SK-N-SH treated with all-trans-retinoic acid at 6 μM for 48 hours (cell line): ENCODE measurements around the gene TCERG1L.

Experiments
- ATAC-seq: fragments of 200-7000 bp; cut with Tn5 transposase; 3 replicates; pipeline ENCODE4 v1.9.1; 2020; ENCODE audit warnings: mild to moderate bottlenecking, moderate library complexity
- ARNTL ChIP-seq: fragments of 450-650 bp; formaldehyde crosslinking; IDR thresholded peaks from 2 replicates; pipeline ENCODE4 v1.5.0; 2020; ENCODE audit warnings: low read depth, mild to moderate bottlenecking, moderate library complexity, borderline replicate concordance
- BACH2 ChIP-seq: fragments of 250-450 bp; sonication (Bioruptor Pico); IDR thresholded peaks from 2 replicates; pipeline ENCODE4 v1.9.0; 2021; ENCODE audit warnings: mild to moderate bottlenecking, borderline replicate concordance
- CSDC2 ChIP-seq: fragments of 250-450 bp; sonication (Bioruptor Pico); IDR thresholded peaks from 2 replicates; pipeline ENCODE4 v1.5.0; 2020; ENCODE audit warnings: mild to moderate bottlenecking, moderate library complexity
- CSRNP3 ChIP-seq: fragments of 250-450 bp; sonication (Bioruptor Pico); IDR thresholded peaks from 2 replicates; pipeline ENCODE4 v1.5.1; 2021; ENCODE audit warnings: mild to moderate bottlenecking, moderate library complexity
- ESRRG ChIP-seq: fragments of 250-450 bp; sonication (Bioruptor Pico); IDR thresholded peaks from 2 replicates; pipeline ENCODE4 v1.6.1; 2021; ENCODE audit warnings: mild to moderate bottlenecking
- GLIS3 ChIP-seq: fragments of 250-450 bp; sonication (Bioruptor Pico); IDR thresholded peaks from 2 replicates; pipeline ENCODE4 v1.5.0; 2020; ENCODE audit warnings: mild to moderate bottlenecking, moderate library complexity
- ISL1 ChIP-seq: fragments of 250-450 bp; sonication (Bioruptor Pico); IDR thresholded peaks from 2 replicates; pipeline ENCODE4 v2.1.2; 2022; ENCODE audit warnings: mild to moderate bottlenecking, moderate library complexity
- OSR1 ChIP-seq: fragments of 250-450 bp; sonication (Bioruptor Pico); IDR thresholded peaks from 2 replicates; pipeline ENCODE4 v1.8.0; 2022; ENCODE audit warnings: moderate library complexity, mild to moderate bottlenecking, inconsistent platforms
- PPARA ChIP-seq: fragments of 250-450 bp; sonication (Bioruptor Pico); IDR thresholded peaks from 2 replicates; pipeline ENCODE4 v1.5.0; 2020; ENCODE audit warnings: mild to moderate bottlenecking, borderline replicate concordance
- RARB ChIP-seq: fragments of 250-450 bp; sonication (Bioruptor Pico); IDR thresholded peaks from 2 replicates; pipeline ENCODE4 v1.8.0; 2021; ENCODE audit warnings: mild to moderate bottlenecking, moderate library complexity
- SNAI2 ChIP-seq: fragments of 250-450 bp; sonication (Bioruptor Pico); IDR thresholded peaks from 2 replicates; pipeline ENCODE4 v1.5.0; 2020; ENCODE audit warnings: mild to moderate bottlenecking, moderate library complexity
- TCF4 ChIP-seq: fragments of 250-450 bp; sonication (Bioruptor Pico); IDR thresholded peaks from 2 replicates; pipeline ENCODE4 v1.8.0; 2021; ENCODE audit warnings: mild to moderate bottlenecking, moderate library complexity, borderline replicate concordance
- TOX ChIP-seq: fragments of 250-450 bp; sonication (Bioruptor Pico); IDR thresholded peaks from 2 replicates; pipeline ENCODE4 v1.8.0; 2021; ENCODE audit warnings: mild to moderate bottlenecking, moderate library complexity, borderline replicate concordance
- ZC3H10 ChIP-seq: fragments of 250-450 bp; sonication (Bioruptor Pico); IDR thresholded peaks from 2 replicates; pipeline ENCODE4 v1.5.1; 2021; ENCODE audit warnings: mild to moderate bottlenecking, moderate library complexity
- ZFP3 ChIP-seq: fragments of 250-450 bp; sonication (Bioruptor Pico); IDR thresholded peaks from 2 replicates; pipeline ENCODE4 v1.5.0; 2020; ENCODE audit warnings: mild to moderate bottlenecking, moderate library complexity
- ZFP30 ChIP-seq: fragments of 450-650 bp; formaldehyde crosslinking; IDR thresholded peaks from 2 replicates; pipeline ENCODE4 v1.5.0; 2022; ENCODE audit warnings: mild to moderate bottlenecking, moderate library complexity
- ZNF565 ChIP-seq: fragments of 450-650 bp; formaldehyde crosslinking; conservative IDR thresholded peaks from 2 replicates; pipeline ENCODE4 v1.5.0; 2020; ENCODE audit warnings: low read depth, mild to moderate bottlenecking, moderate library complexity
- ZNF70 ChIP-seq: fragments of 450-650 bp; formaldehyde crosslinking; IDR thresholded peaks from 2 replicates; pipeline ENCODE4 v1.5.0; 2020; ENCODE audit warnings: mild to moderate bottlenecking, moderate library complexity
- ZNF8 ChIP-seq: fragments of 450-650 bp; formaldehyde crosslinking; IDR thresholded peaks from 2 replicates; pipeline ENCODE4 v1.5.0; 2020; ENCODE audit warnings: mild to moderate bottlenecking, moderate library complexity
- TF ChIP-seq, protein P1 (sequence below): fragments of 250-450 bp; sonication (Bioruptor Pico); IDR thresholded peaks from 2 replicates; pipeline ENCODE4 v1.5.0; 2020; ENCODE audit warnings: mild to moderate bottlenecking, moderate library complexity
- TF ChIP-seq, protein P2 (sequence below): fragments of 250-450 bp; sonication (Bioruptor Pico); IDR thresholded peaks from 2 replicates; pipeline ENCODE4 v1.8.0; 2020; ENCODE audit warnings: mild to moderate bottlenecking, moderate library complexity, borderline replicate concordance
- TF ChIP-seq, protein P3 (sequence below): fragments of 250-450 bp; sonication (Bioruptor Pico); IDR thresholded peaks from 2 replicates; pipeline ENCODE4 v1.5.1; 2020; ENCODE audit warnings: low read depth, mild to moderate bottlenecking, moderate library complexity
- TF ChIP-seq, protein P4 (sequence below): fragments of 250-450 bp; sonication (Bioruptor Pico); IDR thresholded peaks from 2 replicates; pipeline ENCODE4 v1.8.0; 2021; ENCODE audit warnings: low read depth, mild to moderate bottlenecking, moderate library complexity, borderline replicate concordance

TCERG1L gene

DNA sequence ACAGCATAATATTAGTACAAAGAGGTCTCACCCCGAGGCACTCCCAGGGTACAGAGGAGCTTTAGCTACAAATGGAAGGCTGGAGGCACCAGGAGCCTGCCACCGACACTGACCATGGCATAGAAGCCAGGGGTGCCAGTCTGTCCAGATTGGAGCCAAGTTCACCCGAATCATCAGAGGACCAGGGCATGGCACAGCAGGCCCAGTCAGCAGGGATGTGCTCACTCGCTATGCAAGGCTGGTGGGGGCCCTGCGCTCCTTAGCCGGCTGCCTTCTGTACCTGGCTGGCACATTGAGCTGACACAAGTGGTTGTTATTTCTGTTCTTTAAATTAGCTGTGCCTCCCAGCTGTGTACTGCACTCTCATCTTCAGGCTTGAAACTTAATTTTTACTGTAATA lies 149.3 kb downstream of the TCERG1L start:
- TF ChIP-seq TCF4 (CRISPR knock-in tag) (no peak), ISL1 (no peak), CSRNP3 (CRISPR knock-in tag) (no peak), CSDC2 (CRISPR knock-in tag) (no peak), ZFP3 (CRISPR knock-in tag) (no peak), ZNF8 (CRISPR knock-in tag) (no peak), ARNTL (CRISPR knock-in tag) (no peak), OSR1 (CRISPR knock-in tag) (no peak)
- TF ChIP-seq, protein P1, sequence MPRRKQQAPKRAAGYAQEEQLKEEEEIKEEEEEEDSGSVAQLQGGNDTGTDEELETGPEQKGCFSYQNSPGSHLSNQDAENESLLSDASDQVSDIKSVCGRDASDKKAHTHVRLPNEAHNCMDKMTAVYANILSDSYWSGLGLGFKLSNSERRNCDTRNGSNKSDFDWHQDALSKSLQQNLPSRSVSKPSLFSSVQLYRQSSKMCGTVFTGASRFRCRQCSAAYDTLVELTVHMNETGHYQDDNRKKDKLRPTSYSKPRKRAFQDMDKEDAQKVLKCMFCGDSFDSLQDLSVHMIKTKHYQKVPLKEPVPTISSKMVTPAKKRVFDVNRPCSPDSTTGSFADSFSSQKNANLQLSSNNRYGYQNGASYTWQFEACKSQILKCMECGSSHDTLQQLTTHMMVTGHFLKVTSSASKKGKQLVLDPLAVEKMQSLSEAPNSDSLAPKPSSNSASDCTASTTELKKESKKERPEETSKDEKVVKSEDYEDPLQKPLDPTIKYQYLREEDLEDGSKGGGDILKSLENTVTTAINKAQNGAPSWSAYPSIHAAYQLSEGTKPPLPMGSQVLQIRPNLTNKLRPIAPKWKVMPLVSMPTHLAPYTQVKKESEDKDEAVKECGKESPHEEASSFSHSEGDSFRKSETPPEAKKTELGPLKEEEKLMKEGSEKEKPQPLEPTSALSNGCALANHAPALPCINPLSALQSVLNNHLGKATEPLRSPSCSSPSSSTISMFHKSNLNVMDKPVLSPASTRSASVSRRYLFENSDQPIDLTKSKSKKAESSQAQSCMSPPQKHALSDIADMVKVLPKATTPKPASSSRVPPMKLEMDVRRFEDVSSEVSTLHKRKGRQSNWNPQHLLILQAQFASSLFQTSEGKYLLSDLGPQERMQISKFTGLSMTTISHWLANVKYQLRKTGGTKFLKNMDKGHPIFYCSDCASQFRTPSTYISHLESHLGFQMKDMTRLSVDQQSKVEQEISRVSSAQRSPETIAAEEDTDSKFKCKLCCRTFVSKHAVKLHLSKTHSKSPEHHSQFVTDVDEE (CRISPR knock-in tag), result no peak
- TF ChIP-seq, all 23 proteins: peak for 0
- no peak for ATAC-seq

- no peak for TF ChIP-seq CSDC2 (CRISPR knock-in tag)
- TF ChIP-seq ZNF565, result no peak
- no peak for TF ChIP-seq ESRRG (CRISPR knock-in tag)
- no peak for TF ChIP-seq TOX (CRISPR knock-in tag)
- TF ChIP-seq, protein P2, sequence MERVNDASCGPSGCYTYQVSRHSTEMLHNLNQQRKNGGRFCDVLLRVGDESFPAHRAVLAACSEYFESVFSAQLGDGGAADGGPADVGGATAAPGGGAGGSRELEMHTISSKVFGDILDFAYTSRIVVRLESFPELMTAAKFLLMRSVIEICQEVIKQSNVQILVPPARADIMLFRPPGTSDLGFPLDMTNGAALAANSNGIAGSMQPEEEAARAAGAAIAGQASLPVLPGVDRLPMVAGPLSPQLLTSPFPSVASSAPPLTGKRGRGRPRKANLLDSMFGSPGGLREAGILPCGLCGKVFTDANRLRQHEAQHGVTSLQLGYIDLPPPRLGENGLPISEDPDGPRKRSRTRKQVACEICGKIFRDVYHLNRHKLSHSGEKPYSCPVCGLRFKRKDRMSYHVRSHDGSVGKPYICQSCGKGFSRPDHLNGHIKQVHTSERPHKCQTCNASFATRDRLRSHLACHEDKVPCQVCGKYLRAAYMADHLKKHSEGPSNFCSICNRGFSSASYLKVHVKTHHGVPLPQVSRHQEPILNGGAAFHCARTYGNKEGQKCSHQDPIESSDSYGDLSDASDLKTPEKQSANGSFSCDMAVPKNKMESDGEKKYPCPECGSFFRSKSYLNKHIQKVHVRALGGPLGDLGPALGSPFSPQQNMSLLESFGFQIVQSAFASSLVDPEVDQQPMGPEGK, result no peak
- no peak for TF ChIP-seq ZFP3 (CRISPR knock-in tag)
- TF ChIP-seq PPARA (CRISPR knock-in tag), result no peak
- no peak for TF ChIP-seq OSR1 (CRISPR knock-in tag)
- TF ChIP-seq ZC3H10, result no peak
- ATAC-seq, result no peak
These were observed 150.4 kb downstream of the TCERG1L start for GRCh38 chr10:131161087-131161486.

- no peak for ATAC-seq
- TF ChIP-seq BACH2 (CRISPR knock-in tag) (no peak), OSR1 (CRISPR knock-in tag) (no peak), ZNF8 (CRISPR knock-in tag) (no peak), ZNF565 (no peak), CSDC2 (CRISPR knock-in tag) (no peak), PPARA (CRISPR knock-in tag) (no peak), ZFP30 (no peak), ZNF70 (CRISPR knock-in tag) (no peak), GLIS3 (CRISPR knock-in tag) (no peak)
- TF ChIP-seq, protein P3, sequence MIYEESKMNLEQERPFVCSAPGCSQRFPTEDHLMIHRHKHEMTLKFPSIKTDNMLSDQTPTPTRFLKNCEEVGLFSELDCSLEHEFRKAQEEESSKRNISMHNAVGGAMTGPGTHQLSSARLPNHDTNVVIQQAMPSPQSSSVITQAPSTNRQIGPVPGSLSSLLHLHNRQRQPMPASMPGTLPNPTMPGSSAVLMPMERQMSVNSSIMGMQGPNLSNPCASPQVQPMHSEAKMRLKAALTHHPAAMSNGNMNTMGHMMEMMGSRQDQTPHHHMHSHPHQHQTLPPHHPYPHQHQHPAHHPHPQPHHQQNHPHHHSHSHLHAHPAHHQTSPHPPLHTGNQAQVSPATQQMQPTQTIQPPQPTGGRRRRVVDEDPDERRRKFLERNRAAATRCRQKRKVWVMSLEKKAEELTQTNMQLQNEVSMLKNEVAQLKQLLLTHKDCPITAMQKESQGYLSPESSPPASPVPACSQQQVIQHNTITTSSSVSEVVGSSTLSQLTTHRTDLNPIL (CRISPR knock-in tag), result no peak
These were observed 151.2 kb downstream of the TCERG1L start for GRCh38 chr10:131160219-131160875.

DNA sequence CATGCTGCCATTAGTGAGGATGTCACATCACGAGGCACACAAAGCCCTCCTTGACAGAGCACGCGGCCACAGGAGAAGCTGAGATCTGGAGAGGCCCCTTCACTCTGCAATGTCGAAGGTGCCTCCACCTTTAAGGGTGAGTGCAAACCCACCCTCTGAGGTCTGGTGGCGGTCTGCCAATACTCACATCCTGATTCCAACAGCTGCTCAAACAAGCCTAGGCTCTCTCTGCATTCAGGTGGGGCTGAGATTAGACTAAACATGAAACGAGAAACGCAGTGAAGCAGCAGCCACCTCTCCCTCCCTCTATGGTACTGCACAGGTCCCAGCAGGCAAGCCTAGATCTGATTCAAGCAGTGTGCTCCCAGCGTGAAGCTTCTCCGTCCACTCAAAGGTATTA lies 151.8 kb downstream of the TCERG1L start:
- ATAC-seq, result no peak
- TF ChIP-seq CSRNP3 (CRISPR knock-in tag), result no peak
- no peak for TF ChIP-seq ZC3H10
- no peak for TF ChIP-seq TOX (CRISPR knock-in tag)
- no peak for TF ChIP-seq RARB
- TF ChIP-seq BACH2 (CRISPR knock-in tag), result no peak
- no peak for TF ChIP-seq SNAI2
- TF ChIP-seq, protein P4, sequence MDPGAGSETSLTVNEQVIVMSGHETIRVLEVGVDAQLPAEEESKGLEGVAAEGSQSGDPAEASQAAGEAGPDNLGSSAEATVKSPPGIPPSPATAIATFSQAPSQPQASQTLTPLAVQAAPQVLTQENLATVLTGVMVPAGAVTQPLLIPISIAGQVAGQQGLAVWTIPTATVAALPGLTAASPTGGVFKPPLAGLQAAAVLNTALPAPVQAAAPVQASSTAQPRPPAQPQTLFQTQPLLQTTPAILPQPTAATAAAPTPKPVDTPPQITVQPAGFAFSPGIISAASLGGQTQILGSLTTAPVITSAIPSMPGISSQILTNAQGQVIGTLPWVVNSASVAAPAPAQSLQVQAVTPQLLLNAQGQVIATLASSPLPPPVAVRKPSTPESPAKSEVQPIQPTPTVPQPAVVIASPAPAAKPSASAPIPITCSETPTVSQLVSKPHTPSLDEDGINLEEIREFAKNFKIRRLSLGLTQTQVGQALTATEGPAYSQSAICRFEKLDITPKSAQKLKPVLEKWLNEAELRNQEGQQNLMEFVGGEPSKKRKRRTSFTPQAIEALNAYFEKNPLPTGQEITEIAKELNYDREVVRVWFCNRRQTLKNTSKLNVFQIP (CRISPR knock-in tag), result no peak
- TF ChIP-seq ESRRG (CRISPR knock-in tag), result no peak
- no peak for TF ChIP-seq ARNTL (CRISPR knock-in tag)
- TF ChIP-seq ISL1, result no peak
